PC-9 (cell line): Measurements from ENCODE around the gene NAE1.

Source experiments
- EZH2 ChIP-seq: fragments of 200-600 bp; sonication (generic); IDR thresholded peaks from 2 replicates; pipeline ENCODE4 v1.8.0; 2017; ENCODE audit warnings: antibody characterized with exemption, low read depth
- TF ChIP-seq, protein P1 (sequence below): fragments of 200-600 bp; sonication (generic); conservative IDR thresholded peaks from 2 replicates; pipeline ENCODE4 v1.6.1; 2017; ENCODE audit warnings: mixed run types, antibody characterized with exemption, mild to moderate bottlenecking, moderate library complexity

DNA sequence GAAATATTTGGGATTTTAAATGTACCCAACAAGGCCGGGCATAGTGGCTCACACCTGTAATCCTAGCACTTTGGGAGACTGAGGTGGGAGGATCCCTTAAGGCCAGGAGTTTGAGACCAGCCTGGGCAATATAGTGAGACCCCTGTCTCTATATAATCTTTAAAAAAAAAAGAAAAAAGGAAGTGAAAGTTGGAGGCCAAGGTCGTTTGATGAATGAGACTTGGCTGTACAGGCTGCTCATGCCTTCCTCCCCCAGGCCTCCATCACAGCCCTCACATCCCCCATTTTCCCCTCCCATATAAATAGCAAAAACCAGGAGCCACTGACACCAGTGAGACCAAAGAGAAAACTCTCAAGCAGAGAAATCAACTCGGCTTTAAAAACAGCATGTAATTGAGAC, 10.1 kb upstream of the NAE1 start:
- TF ChIP-seq, protein P1, sequence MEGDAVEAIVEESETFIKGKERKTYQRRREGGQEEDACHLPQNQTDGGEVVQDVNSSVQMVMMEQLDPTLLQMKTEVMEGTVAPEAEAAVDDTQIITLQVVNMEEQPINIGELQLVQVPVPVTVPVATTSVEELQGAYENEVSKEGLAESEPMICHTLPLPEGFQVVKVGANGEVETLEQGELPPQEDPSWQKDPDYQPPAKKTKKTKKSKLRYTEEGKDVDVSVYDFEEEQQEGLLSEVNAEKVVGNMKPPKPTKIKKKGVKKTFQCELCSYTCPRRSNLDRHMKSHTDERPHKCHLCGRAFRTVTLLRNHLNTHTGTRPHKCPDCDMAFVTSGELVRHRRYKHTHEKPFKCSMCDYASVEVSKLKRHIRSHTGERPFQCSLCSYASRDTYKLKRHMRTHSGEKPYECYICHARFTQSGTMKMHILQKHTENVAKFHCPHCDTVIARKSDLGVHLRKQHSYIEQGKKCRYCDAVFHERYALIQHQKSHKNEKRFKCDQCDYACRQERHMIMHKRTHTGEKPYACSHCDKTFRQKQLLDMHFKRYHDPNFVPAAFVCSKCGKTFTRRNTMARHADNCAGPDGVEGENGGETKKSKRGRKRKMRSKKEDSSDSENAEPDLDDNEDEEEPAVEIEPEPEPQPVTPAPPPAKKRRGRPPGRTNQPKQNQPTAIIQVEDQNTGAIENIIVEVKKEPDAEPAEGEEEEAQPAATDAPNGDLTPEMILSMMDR: no peak
- TF ChIP-seq EZH2: no peak
